A549 (cell line): ENCODE results near the gene EIF2B5. TPM values are rescaled to one million over a fixed set of nuclear protein-coding genes. Genes with fewer than 3 reads are reported as not detected.

ENCODE experiments used
- ATAC-seq, 2 experiments: fragments of 200-7000 bp in 1 of 2; fragments of >200 bp in 1 of 2; cut with Nextera tagmentation in 1 of 2; cut with Tn5 transposase in 1 of 2; 3 replicates each; pipeline versions ENCODE4 v1.8.0 to v1.9.1; 2018 to 2020; ENCODE audit warnings: mild to moderate bottlenecking in 1 of 2, moderate library complexity in 1 of 2
- CTCF ChIA-PET: fragments of 300-600 bp; sonication (Branson Sonifier 250); formaldehyde crosslinking; extraction: SDS; loops from one replicate; lab custom pipeline; 2021; ENCODE audit warnings: antibody characterized with exemption, inconsistent platforms; lab: Yijun Ruan, JAX
- POLR2A ChIA-PET: fragments of 350-600 bp; formaldehyde crosslinking; extraction: SDS; loops from one replicate; lab custom pipeline; 2021; ENCODE audit warnings: antibody characterized with exemption, inconsistent platforms; lab: Yijun Ruan, JAX
- DNase-seq, 2 experiments: peaks; one replicate each; pipeline versions ENCODE4 v3.0.0 to v3.0.0-alpha.2; 2011 to 2016; ENCODE audit warnings: low read depth in 1 of 2, low spot score in 1 of 2
- FAIRE-seq: peaks from 2 replicates; lab custom pipeline; 2011; peaks lifted over from hg19 to GRCh38; lab: Jason Lieb, UNC
- H3K27ac ChIP-seq, 2 experiments: fragments of >200 bp; sonication (Bioruptor Twin); formaldehyde crosslinking; 3 replicates each; pipeline ENCODE4 v1.5.1; 2016 to 2017
- H3K4me1 ChIP-seq: fragments of >200 bp; sonication (Bioruptor Twin); formaldehyde crosslinking; 3 replicates; pipeline ENCODE4 v1.6.1; 2016
- H3K4me2 ChIP-seq: fragments of >200 bp; sonication (Bioruptor Twin); formaldehyde crosslinking; 3 replicates; pipeline ENCODE4 v1.6.1; 2016
- H3K4me3 ChIP-seq: fragments of >200 bp; sonication (Bioruptor Twin); formaldehyde crosslinking; 3 replicates; pipeline ENCODE4 v1.5.1; 2016
- H3K9me3 ChIP-seq: fragments of >200 bp; sonication (Bioruptor Twin); formaldehyde crosslinking; 3 replicates; pipeline ENCODE4 v1.6.1; 2016
- BCL3 ChIP-seq: fragments of >200 bp; sonication (Bioruptor Twin); formaldehyde crosslinking; IDR thresholded peaks from 3 replicates; pipeline ENCODE4 v1.6.1; 2016
- BHLHE40 ChIP-seq: IDR thresholded peaks from 2 replicates; pipeline ENCODE4 v1.6.1; 2012; ENCODE audit warnings: low read depth, low read length, inconsistent platforms
- CBX2 ChIP-seq: fragments of 200-600 bp; sonication (generic); IDR thresholded peaks from 2 replicates; pipeline ENCODE4 v1.6.1; 2016; ENCODE audit warnings: low read depth, mild to moderate bottlenecking, borderline replicate concordance
- CTCF ChIP-seq: fragments of >200 bp; sonication (Bioruptor Twin); formaldehyde crosslinking; IDR thresholded peaks from 3 replicates; pipeline ENCODE4 v1.5.1; 2016
- E2F6 ChIP-seq: IDR thresholded peaks from 2 replicates; pipeline ENCODE4 v1.6.1; 2012; ENCODE audit warnings: low read depth, borderline replicate concordance
- HEYL ChIP-seq: fragments of 250-450 bp; sonication (Bioruptor Pico); IDR thresholded peaks from 2 replicates; pipeline ENCODE4 v1.8.0; 2021; ENCODE audit warnings: mild to moderate bottlenecking, moderate library complexity
- HOXB5 ChIP-seq: fragments of 250-450 bp; sonication (Bioruptor Pico); IDR thresholded peaks from 2 replicates; pipeline ENCODE4 v1.5.0; 2020; ENCODE audit warnings: mild to moderate bottlenecking, moderate library complexity
- JUN ChIP-seq, 2 experiments: fragments of >200 bp; sonication (Bioruptor Twin); formaldehyde crosslinking; IDR thresholded peaks; 2 replicates in 1 of 2; 3 replicates in 1 of 2; pipeline ENCODE4 v1.6.1; 2016 to 2017
- JUNB ChIP-seq: fragments of >200 bp; sonication (Bioruptor Twin); formaldehyde crosslinking; IDR thresholded peaks from 2 replicates; pipeline ENCODE4 v1.6.1; 2016
- MAX ChIP-seq: IDR thresholded peaks from 2 replicates; pipeline ENCODE4 v1.6.1; 2012
- MYC ChIP-seq: IDR thresholded peaks from 2 replicates; pipeline ENCODE4 v1.6.1; 2012; ENCODE audit warnings: mild to moderate bottlenecking, inconsistent platforms, low read length, improper control_type of control experiment, borderline replicate concordance
- PBX3 ChIP-seq: IDR thresholded peaks from 2 replicates; pipeline ENCODE4 v1.6.1; 2012
- PHF8 ChIP-seq: fragments of 200-600 bp; sonication (generic); IDR thresholded peaks from 2 replicates; pipeline ENCODE4 v1.6.1; 2016; ENCODE audit warnings: low read depth, mild to moderate bottlenecking, antibody characterized with exemption, moderate library complexity, borderline replicate concordance
- POLR2A ChIP-seq: IDR thresholded peaks from 2 replicates; pipeline ENCODE4 v1.6.1; 2012; ENCODE audit warnings: mild to moderate bottlenecking, low read length
- REST ChIP-seq: fragments of 200-600 bp; sonication (generic); IDR thresholded peaks from 2 replicates; pipeline ENCODE4 v1.6.1; 2016; ENCODE audit warnings: antibody characterized with exemption, mild to moderate bottlenecking, moderate library complexity
- RFX5 ChIP-seq: fragments of 450-650 bp; IDR thresholded peaks from 2 replicates; pipeline ENCODE4 v1.7.1; 2014; ENCODE audit warnings: antibody characterized with exemption, mild to moderate bottlenecking, moderate library complexity
- SMC3 ChIP-seq: fragments of >200 bp; sonication (Bioruptor Twin); formaldehyde crosslinking; IDR thresholded peaks from 3 replicates; pipeline ENCODE4 v1.6.1; 2018; ENCODE audit warnings: inconsistent platforms
- SREBF2 ChIP-seq: fragments of 450-650 bp; IDR thresholded peaks from 2 replicates; pipeline ENCODE4 v1.6.1; 2014; ENCODE audit warnings: mild to moderate bottlenecking, moderate library complexity
- TFCP2L1 ChIP-seq: fragments of 250-450 bp; sonication (Bioruptor Pico); IDR thresholded peaks from 2 replicates; pipeline ENCODE4 v1.5.0; 2021; ENCODE audit warnings: mild to moderate bottlenecking
- TP53 ChIP-seq: fragments of 250-450 bp; sonication (Bioruptor Pico); IDR thresholded peaks from 2 replicates; pipeline ENCODE4 v1.5.0; 2021; ENCODE audit warnings: mild to moderate bottlenecking, moderate library complexity
- ZC3H11A ChIP-seq: fragments of 450-650 bp; IDR thresholded peaks from 2 replicates; pipeline ENCODE4 v1.6.1; 2014; ENCODE audit warnings: antibody characterized with exemption, mild to moderate bottlenecking
- ZNF302 ChIP-seq: fragments of 250-450 bp; sonication (Bioruptor Pico); IDR thresholded peaks from 2 replicates; pipeline ENCODE4 v1.9.0; 2021; ENCODE audit warnings: inconsistent platforms, mild to moderate bottlenecking, moderate library complexity
- ZSCAN20 ChIP-seq: fragments of 250-450 bp; sonication (Bioruptor Pico); IDR thresholded peaks from 2 replicates; pipeline ENCODE4 v1.8.0; 2022; ENCODE audit warnings: mild to moderate bottlenecking, moderate library complexity
- WGBS: methylation state at CpG from one replicate; pipeline ENCODE4 v1.1.6; 2017; ENCODE audit errors: missing lambda C conversion rate; 5-methylcytosine and 5-hydroxymethylcytosine counted together
- polyA plus RNA-seq, 4 experiments: library from polyadenylated mRNA; depleted of rRNA in 3 of 4; stranded (reverse); fragments of >200 nt; fragmentation: RNase III in 1 of 4; extraction: RNeasy Plus Mini Kit Qiagen cat#74134 plus additional on column Dnase treatment in 1 of 4; gene quantifications; 2 replicates in 3 of 4; 3 replicates in 1 of 4; pipeline ENCODE4 v1.2.3, GENCODE V29; 2011 to 2017

Gene EIF2B5
- polyA plus RNA-seq, 2 of the 4 experiments (the other 2 are of a cell fraction): 32.1 to 32.7 TPM

GRCh38 chr3:184154885-184155643, 19.9 kb downstream of the EIF2B5 start, which contains the start of gene DVL3:
Gene DVL3, plus strand, starts transcription at chr3:184155377. Its CDS starts 259 bp downstream, at chr3:184155636.
- FAIRE-seq: no peak
- H3K4me2 ChIP-seq: peak within 1 kb of the TSS; percentile 97
- DNase-seq: peak; percentile 45 to 63
- no peaks in the 10 kb centered on the region for H3K9me3 ChIP-seq
- 4% methylated on average over 5 of the region's 84 CpGs for WGBS
- H3K4me3 ChIP-seq: peak within 1 kb of the TSS; percentile 86
- ChIA-PET CTCF (interaction anchor here (0.9 to 1.9 kb wide), 4 partner anchors 10 to 260 kb away, joined by 3 to 5 read pairs (median 3); no protein-coding TSS in a partner anchor), POLR2A (interaction anchor here (0.7 kb wide), 2 partner anchors 31 to 132 kb away, joined by 3 read pairs; partner anchors contain the start of gene ABCF3)
- peaks cover 8% of the 10 kb centered on the region; the same call in 2 of the 3 replicates for H3K4me1 ChIP-seq
- TF ChIP-seq REST: no peak
- peak; percentile 81 for TF ChIP-seq BCL3
- TF ChIP-seq MAX: no peak; the same call in 1 of the 2 replicates
- peak; percentile 55 for TF ChIP-seq POLR2A
- no peak for TF ChIP-seq HEYL (CRISPR knock-in tag)
- peak; percentile 71; the same call in 1 of the 2 replicates for TF ChIP-seq E2F6
- TF ChIP-seq JUN (IDR thresholded peaks at IDR 0.05): peak in 1 of 2 experiments; percentile 67; a peak in 2 of 5 replicates
- 0 out of 2 replicates have a peak, but pooled peaks have one; percentile 31 for TF ChIP-seq PHF8
- no peak for TF ChIP-seq ZNF302
- no peak for TF ChIP-seq CTCF
- H3K27ac ChIP-seq: peak within 1 kb of the TSS; percentile 93 to 99
- peak; percentile 78 to 93 for ATAC-seq

GRCh38 chr3:184155644-184156521, 20.7 kb downstream of the EIF2B5 start:
- peak overlapping the region; percentile 93 to 99 for H3K27ac ChIP-seq
- FAIRE-seq (no peak), ATAC-seq (peak; percentile 55), DNase-seq (no peak)
- H3K4me1 ChIP-seq: peaks cover 8% of the 10 kb centered on the region; the same call in 2 of the 3 replicates
- ChIA-PET CTCF (interaction anchor here (0.6 to 1.9 kb wide), 6 partner anchors 9 to 260 kb away, joined by 3 to 5 read pairs (median 3); no protein-coding TSS in a partner anchor), POLR2A (interaction anchor here (0.7 kb wide), 1 partner anchor 30 kb away, joined by 3 read pairs; the partner anchor contains the start of gene ABCF3)
- peak overlapping the region; percentile 97 for H3K4me2 ChIP-seq
- peak overlapping the region; percentile 86 for H3K4me3 ChIP-seq
- no peaks in the 10 kb centered on the region for H3K9me3 ChIP-seq
- 3% methylated on average over 19 of the region's 47 CpGs for WGBS
- TF ChIP-seq CBX2: no peak
- TF ChIP-seq ZNF302: no peak
- TF ChIP-seq ZC3H11A: no peak
- no peak for TF ChIP-seq E2F6
- no peak for TF ChIP-seq HEYL (CRISPR knock-in tag)
- TF ChIP-seq RFX5: no peak
- TF ChIP-seq JUNB: no peak
- TF ChIP-seq TP53 (CRISPR knock-in tag): no peak
- no peak for TF ChIP-seq TFCP2L1 (CRISPR knock-in tag)
- no peak for TF ChIP-seq ZSCAN20
- TF ChIP-seq PBX3: no peak
- no peak for TF ChIP-seq BHLHE40
- TF ChIP-seq POLR2A: no peak
- TF ChIP-seq HOXB5 (CRISPR knock-in tag): no peak
- TF ChIP-seq SREBF2: no peak
- no peak for TF ChIP-seq MYC
- no peak for TF ChIP-seq SMC3
